Esophagus mucosa (tissue), 1 donor: ENCODE results near the gene TIGD4. TPM values are rescaled to one million over a fixed set of nuclear protein-coding genes. Genes with fewer than 3 reads are reported as not detected.

Source experiments
- ATAC-seq: fragments of 200-7000 bp; cut with Tn5 transposase; one replicate; pipeline ENCODE4 v1.9.1; 2020
- total RNA-seq: library from RNA; stranded (reverse); gene quantifications from one replicate; pipeline ENCODE4 v1.2.4, GENCODE V29; 2023
- donor health status: DM: yes; HTN: yes; CAD: no.

The TIGD4 gene
- total RNA-seq: 0.08 TPM

GRCh38 chr4:152779513-152780266, at the start of gene TIGD4, which contains the start of gene ARFIP1:
Gene TIGD4, minus strand, starts transcription at chr4:152779730. Its CDS starts 8,726 bp downstream, at chr4:152771004.
Gene ARFIP1, plus strand, starts transcription at chr4:152779954. Its CDS starts 49,680 bp downstream, at chr4:152829634.
- ATAC-seq: peak; percentile 100

- no peak for ATAC-seq
Observed at GRCh38 chr4:152828122-152828521, 48.6 kb upstream of the TIGD4 start.

GRCh38 chr4:152825336-152825735, 45.8 kb upstream of the TIGD4 start:
- ATAC-seq: no peak

GRCh38 chr4:152824561-152824960, 45.0 kb upstream of the TIGD4 start:
- no peak for ATAC-seq

- no peak for ATAC-seq
Observed at GRCh38 chr4:152822323-152822722, 42.8 kb upstream of the TIGD4 start.

GRCh38 chr4:152820073-152820472, 40.5 kb upstream of the TIGD4 start:
- no peak for ATAC-seq

GRCh38 chr4:152819026-152819645, 39.6 kb upstream of the TIGD4 start:
- no peak for ATAC-seq

GRCh38 chr4:152817331-152817730, 37.8 kb upstream of the TIGD4 start:
- no peak for ATAC-seq

GRCh38 chr4:152815078-152815477, 35.5 kb upstream of the TIGD4 start:
- ATAC-seq: no peak

- ATAC-seq: no peak
Observed at GRCh38 chr4:152810715-152811287, 31.3 kb upstream of the TIGD4 start.

- no peak for ATAC-seq
Observed at GRCh38 chr4:152808670-152809069, 29.1 kb upstream of the TIGD4 start.

- ATAC-seq: no peak
Observed at GRCh38 chr4:152807294-152807829, 27.8 kb upstream of the TIGD4 start.

GRCh38 chr4:152806501-152807125, 27.1 kb upstream of the TIGD4 start:
- ATAC-seq: no peak

GRCh38 chr4:152805818-152806217, 26.3 kb upstream of the TIGD4 start:
- peak; percentile 51 for ATAC-seq

GRCh38 chr4:152805071-152805650, 25.6 kb upstream of the TIGD4 start:
- no peak for ATAC-seq

GRCh38 chr4:152803541-152803940, 24.0 kb upstream of the TIGD4 start:
- ATAC-seq: no peak

- ATAC-seq: no peak
Observed at GRCh38 chr4:152795891-152796290, 16.4 kb upstream of the TIGD4 start.

GRCh38 chr4:152786627-152787026, 7.1 kb upstream of the TIGD4 start:
- ATAC-seq: no peak

- no peak for ATAC-seq
Observed at GRCh38 chr4:152785639-152786615, 6.4 kb upstream of the TIGD4 start.

GRCh38 chr4:152784490-152785350, 5.2 kb upstream of the TIGD4 start:
- peak; percentile 32 for ATAC-seq
